HTERT RPE-1 (cell line): ENCODE results near the gene FAM184A.

Experiments used
- in situ Hi-C: fragments of 300-500 bp; cut with MboI; formaldehyde crosslinking; loops from 4 replicates; pipeline ENCODE4 v1.14.3; 2020; ENCODE audit warnings: low sequenced_read_pairs

The FAM184A gene

GRCh38 chr6:119061215-119061614 lies 17.2 kb downstream of the FAM184A start:
- in situ Hi-C loops, result no loop called here

GRCh38 chr6:119060255-119060907 lies 18.1 kb downstream of the FAM184A start:
- in situ Hi-C loops, result no loop called here

GRCh38 chr6:119055069-119055468 lies 23.4 kb downstream of the FAM184A start:
- in situ Hi-C loops, result no loop called here

- in situ Hi-C loops, result no loop called here
Observed at GRCh38 chr6:119052987-119053386, 25.5 kb downstream of the FAM184A start.

- in situ Hi-C loops, result no loop called here
Observed at GRCh38 chr6:119052292-119052889, 26.1 kb downstream of the FAM184A start.

GRCh38 chr6:119044255-119044654 lies 34.2 kb downstream of the FAM184A start:
- in situ Hi-C loops, result no loop called here

GRCh38 chr6:119043783-119044182 lies 34.7 kb downstream of the FAM184A start:
- in situ Hi-C loops, result no loop called here

- in situ Hi-C loops, result no loop called here
Observed at GRCh38 chr6:119043265-119043664, 35.2 kb downstream of the FAM184A start.

GRCh38 chr6:119040636-119041035 lies 37.8 kb downstream of the FAM184A start:
- in situ Hi-C loops, result no loop called here

- in situ Hi-C loops, result no loop called here
Observed at GRCh38 chr6:119040229-119040628, 38.2 kb downstream of the FAM184A start.

GRCh38 chr6:119037941-119038623 lies 40.4 kb downstream of the FAM184A start:
- in situ Hi-C loops, result no loop called here

- in situ Hi-C loops, result no loop called here
Observed at GRCh38 chr6:119037264-119037663, 41.2 kb downstream of the FAM184A start.

GRCh38 chr6:119036081-119036480 lies 42.4 kb downstream of the FAM184A start:
- in situ Hi-C loops, result no loop called here

GRCh38 chr6:119035459-119035858 lies 43.0 kb downstream of the FAM184A start:
- in situ Hi-C loops, result no loop called here

- in situ Hi-C loops, result no loop called here
Observed at GRCh38 chr6:119034827-119035458, 43.5 kb downstream of the FAM184A start.

GRCh38 chr6:119032428-119032827 lies 46.0 kb downstream of the FAM184A start:
- in situ Hi-C loops, result no loop called here

GRCh38 chr6:119030759-119031158 lies 47.7 kb downstream of the FAM184A start:
- in situ Hi-C loops, result no loop called here

GRCh38 chr6:119028091-119028490 lies 50.4 kb downstream of the FAM184A start:
- in situ Hi-C loops, result no loop called here

GRCh38 chr6:119027465-119027864 lies 51.0 kb downstream of the FAM184A start:
- in situ Hi-C loops, result no loop called here

GRCh38 chr6:119026822-119027221 lies 51.6 kb downstream of the FAM184A start:
- in situ Hi-C loops, result no loop called here

GRCh38 chr6:119025793-119026192 lies 52.7 kb downstream of the FAM184A start:
- in situ Hi-C loops, result no loop called here

- in situ Hi-C loops, result no loop called here
Observed at GRCh38 chr6:119024111-119024510, 54.4 kb downstream of the FAM184A start.
